Measurements from ENCODE around the gene TSPAN11.

Gene TSPAN11

DNA sequence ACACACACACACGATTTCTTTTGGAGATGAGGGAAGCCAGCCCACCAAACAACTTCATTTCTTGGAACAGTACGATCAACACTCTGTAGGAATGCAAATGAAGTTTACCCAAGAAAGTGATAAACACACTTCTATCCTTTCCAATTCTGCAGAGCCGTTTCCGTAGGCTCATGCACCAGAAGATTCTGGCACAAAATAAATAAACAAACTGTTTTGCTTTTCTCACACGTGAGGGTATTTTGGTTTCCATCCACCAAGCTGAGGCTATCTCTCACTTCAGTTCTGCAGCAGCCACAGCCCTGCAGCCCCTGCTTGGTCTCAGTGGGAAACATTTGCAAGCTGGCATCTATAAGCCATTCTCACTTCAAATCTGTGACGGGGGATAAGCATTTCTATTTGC is 15.3 kb upstream of the TSPAN11 start:
- no peak for DNase-seq (ENCODE audit: low read depth in 2 of 2)

DNA sequence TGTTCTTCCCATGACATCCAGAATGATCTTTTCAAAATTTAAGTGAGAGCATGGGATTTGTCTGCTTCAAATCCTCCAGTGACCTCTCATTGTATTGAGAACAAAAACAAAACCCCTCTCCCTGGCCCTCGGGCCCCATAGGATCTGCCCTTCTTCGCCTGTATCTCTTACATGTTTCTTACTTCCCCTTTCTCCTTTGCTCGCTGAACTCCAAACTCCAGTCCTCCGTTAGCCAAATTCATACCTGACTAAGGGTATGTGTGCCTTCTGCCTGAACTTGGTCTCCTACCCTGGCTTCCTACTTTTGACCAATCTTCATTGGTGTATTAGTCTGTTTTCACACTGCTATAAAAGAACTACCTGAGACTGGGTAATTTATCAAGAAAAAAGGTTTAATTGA is 13.2 kb upstream of the TSPAN11 start:
- no peak for DNase-seq (ENCODE audit: low read depth in 2 of 2)

DNA sequence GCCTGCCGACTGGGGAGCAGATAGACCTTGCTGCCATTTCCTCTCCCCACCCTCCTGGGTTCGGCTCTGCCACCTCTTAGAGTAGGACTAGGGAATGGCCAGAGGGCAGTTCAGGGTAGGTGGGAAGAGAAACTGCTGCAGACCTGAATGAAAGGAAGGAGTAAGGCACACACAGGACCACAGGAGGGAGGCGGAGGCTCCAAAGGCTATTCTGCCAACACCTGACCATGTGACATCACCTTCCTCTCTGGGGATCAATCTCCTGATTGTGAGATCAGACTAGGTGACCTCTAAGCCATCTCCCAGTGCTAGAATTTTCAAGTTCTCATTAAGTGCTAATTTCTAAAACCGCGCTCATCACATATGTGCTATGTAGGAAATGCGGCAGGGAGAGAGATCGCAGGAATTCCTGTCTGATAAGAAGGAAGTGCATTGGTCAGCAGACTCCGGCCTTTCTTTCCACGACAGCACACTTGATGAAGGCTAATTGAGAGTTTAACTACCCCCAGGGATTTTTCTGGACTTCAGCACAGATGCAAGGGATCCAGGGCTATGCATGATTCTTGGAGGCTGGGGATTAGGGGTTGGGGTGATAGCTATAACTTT is 11.5 kb upstream of the TSPAN11 start:
- no peak for DNase-seq (ENCODE audit: low read depth in 2 of 2)

DNA sequence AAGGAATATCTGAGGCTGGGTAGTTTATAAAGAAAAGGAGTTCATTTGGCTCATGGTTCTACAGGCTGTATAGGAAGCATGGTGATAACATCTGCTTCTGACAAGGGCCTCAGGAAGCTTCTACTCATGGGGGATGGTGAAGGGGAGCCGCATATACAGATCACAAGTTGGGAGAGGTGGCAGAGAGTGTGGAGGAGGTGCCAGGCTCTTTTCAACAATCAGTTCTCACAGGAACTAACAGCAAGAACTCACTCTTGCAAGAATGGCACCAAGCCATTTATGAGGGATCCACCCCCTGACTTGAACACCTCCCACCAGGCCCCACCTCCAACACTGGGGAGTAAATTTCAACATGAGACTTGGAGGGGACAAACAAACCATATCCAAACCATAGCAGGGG is 3.5 kb upstream of the TSPAN11 start:
- no peak for DNase-seq (ENCODE audit: low read depth in 2 of 2)

- DNase-seq (ENCODE audit: low read depth in 2 of 2), result no peak
These were observed 823 bp upstream of the TSPAN11 start for GRCh38 chr12:30925607-30926242.

DNA sequence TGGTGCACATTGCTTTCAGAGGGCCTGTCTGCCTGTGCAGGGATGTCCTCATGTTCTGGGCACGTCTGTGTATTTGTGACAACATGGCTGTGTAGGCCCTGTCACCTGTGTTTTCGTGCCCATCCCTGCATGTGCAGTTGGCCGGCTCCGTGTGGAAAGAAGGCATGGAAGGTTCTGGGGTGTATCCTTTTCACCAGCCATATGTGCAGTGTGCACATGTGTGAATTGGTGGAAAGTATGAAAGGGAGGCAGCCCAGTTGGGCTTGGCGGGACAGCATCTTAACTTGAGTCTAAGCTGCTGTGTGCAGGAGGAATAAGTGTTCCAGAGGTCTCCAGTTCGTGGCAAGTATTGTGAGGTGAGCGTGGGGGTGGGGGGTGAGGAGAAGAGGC is 669 bp downstream of the TSPAN11 start:
- DNase-seq (ENCODE audit: low read depth in 2 of 2), result no peak

DNA sequence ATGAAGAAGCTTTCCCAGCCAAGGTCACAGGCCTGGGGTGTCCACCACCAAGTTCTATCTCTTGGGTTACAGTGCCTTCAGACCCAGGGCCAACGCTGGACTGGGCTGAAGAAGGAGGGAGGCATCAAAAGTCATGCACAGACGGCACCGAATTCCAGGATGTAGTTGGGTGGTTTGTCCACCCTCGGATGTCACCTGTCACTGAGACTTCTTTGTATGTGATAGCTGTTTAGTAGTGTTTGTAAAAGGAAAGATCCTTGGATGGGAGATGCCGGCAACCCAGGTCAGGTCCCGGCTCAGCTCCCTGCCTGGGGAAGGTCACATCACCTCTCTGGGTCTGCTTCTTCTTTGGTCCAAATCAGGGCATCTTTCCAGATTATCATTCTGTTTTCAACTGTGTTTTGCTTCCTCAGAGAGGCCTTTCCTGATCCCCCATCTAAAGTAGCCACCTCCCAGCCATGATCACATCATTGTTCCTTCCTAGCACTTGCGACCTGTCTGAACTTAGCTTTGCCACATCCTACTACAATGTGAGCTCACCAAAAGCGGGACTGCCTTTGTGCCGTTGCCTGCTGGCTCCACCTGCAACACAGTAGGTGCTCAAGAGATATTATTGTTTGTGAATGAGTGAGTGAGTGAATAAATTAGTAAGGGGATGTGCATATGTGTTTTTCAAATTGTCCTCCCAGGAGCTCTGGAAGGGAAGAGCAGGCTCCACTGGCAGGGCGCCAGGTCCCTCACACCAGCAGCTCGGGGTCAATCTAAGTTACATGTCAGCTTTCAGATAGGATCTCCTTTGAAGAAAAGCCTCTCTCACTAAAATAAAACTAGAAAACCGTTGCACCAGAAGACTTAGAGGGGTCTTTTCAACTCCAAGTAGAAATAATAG is 2.1 kb downstream of the TSPAN11 start:
- DNase-seq (ENCODE audit: low read depth in 2 of 2), result no peak

GRCh38 chr12:30930238-30930637 is 3.7 kb downstream of the TSPAN11 start:
- DNase-seq (ENCODE audit: low read depth in 2 of 2), result no peak

DNA sequence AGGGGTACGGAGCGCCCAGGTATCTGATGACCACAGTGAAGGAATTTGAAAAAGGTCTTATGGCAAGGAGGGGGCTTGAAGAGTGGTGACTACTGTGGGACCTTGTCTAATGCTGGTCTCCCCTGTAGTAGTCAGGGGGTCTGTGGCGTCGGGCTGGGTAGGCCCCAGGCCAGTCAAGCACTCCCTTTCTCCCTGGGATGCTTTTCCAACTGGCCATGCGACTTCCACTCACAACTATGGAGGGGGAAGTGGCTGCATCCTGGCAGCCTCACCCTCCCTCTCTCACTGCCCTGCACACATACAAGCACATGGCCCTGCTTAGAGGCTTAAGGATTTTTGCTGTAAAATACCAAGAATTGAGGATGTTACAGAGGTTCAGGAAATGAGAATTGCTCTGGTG is 4.1 kb downstream of the TSPAN11 start:
- DNase-seq (ENCODE audit: low read depth in 2 of 2), result no peak

- no peak for DNase-seq (ENCODE audit: low read depth in 2 of 2)
These were observed 6.3 kb downstream of the TSPAN11 start for GRCh38 chr12:30932881-30933280.

DNA sequence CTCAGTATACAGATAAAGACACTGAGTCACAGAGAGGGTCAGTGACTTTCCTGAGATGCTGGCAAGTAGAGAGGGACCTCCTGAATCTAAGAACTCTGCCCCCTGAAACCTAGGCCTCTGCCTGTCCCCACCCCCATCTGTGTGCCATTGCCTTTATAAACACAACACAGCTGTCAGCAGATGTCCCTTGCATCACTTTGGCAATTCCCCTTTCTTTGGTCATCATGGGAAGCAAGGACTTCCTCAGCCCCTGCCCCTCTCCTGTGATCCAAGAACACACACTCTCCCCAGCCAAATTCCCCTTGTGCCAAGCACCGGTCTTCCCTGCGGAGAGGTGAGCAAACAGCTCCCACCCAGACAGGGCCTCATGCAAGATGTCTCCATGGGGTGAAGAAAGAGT is 8.3 kb downstream of the TSPAN11 start:
- DNase-seq (ENCODE audit: low read depth in 2 of 2), result no peak

GRCh38 chr12:30936036-30936435 is 9.5 kb downstream of the TSPAN11 start:
- no peak for DNase-seq (ENCODE audit: low read depth in 2 of 2)

- no peak for DNase-seq (ENCODE audit: low read depth in 2 of 2)
These were observed 12.7 kb downstream of the TSPAN11 start for GRCh38 chr12:30939234-30939633.

GRCh38 chr12:30942486-30942885 is 15.9 kb downstream of the TSPAN11 start:
- DNase-seq (ENCODE audit: low read depth in 2 of 2), result no peak

- DNase-seq (ENCODE audit: low read depth in 2 of 2), result no peak
These were observed 16.4 kb downstream of the TSPAN11 start for GRCh38 chr12:30942936-30943335.

- no peak for DNase-seq (ENCODE audit: low read depth in 2 of 2)
These were observed 19.1 kb downstream of the TSPAN11 start for GRCh38 chr12:30945443-30946164.

- no peak for DNase-seq (ENCODE audit: low read depth in 2 of 2)
These were observed 25.5 kb downstream of the TSPAN11 start for GRCh38 chr12:30952015-30952414.

GRCh38 chr12:30953257-30953656 is 26.7 kb downstream of the TSPAN11 start:
- DNase-seq (ENCODE audit: low read depth in 2 of 2), result no peak

GRCh38 chr12:30953951-30954751 is 27.6 kb downstream of the TSPAN11 start:
- DNase-seq (ENCODE audit: low read depth in 2 of 2), result no peak

DNA sequence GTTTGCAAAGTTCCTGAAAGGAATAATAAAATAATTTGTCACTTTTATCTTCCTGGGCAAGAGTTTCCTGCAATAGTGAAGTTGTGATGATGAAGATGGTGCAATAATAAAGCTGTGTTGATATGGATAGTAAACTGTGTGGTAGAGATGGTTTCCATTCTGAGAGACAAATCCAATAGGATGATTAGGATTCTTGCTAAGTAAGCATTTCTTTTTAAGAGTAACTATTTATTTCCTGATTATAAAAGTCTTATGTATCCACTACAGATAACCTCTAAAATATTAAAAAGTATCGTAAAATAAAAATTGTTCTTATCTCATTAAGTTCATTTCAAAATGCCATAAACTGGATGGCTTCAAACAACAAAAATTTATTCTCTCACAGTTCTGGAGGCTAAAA is 28.7 kb downstream of the TSPAN11 start:
- no peak for DNase-seq (ENCODE audit: low read depth in 2 of 2)

DNA sequence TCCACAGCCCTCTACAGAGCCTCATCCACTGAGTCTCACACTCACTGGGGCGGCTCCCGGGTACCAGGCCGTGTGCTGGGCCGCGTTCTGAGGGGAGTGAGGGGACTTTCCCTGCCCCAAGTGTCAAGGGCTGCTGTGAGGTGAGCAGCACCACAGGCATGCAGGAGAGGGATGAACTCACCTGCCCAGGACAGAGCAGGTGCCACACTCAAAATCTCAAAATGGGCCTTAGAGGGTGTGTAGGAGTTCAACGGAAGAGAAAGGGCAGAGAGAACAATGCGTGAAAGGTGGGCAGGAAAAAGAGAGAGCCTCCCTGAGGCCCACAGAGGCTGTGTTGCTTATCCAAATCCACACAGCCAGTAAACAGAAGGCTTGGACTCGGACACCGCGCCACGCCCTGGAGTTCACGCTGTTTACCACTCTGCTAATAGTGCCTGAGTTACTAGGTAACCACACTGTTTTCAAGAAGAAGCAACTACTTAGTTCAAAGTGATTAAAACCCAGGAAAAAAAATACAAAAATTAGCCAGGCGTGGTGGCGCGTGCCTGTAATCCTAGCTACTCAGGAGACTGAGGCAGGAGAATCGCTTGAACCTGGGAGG is 32.7 kb downstream of the TSPAN11 start:
- DNase-seq (ENCODE audit: low read depth in 2 of 2), result no peak

Measured in stimulated activated CD8-positive, alpha-beta memory T cell treated with anti-CD3 and anti-CD28 coated beads, Interleukin-7, amount 100 ng/mL, for 1 hour (primary cell).